HG03196 (cell line): ENCODE measurements around the gene RAB3B.

ENCODE experiments used
- ATAC-seq: cut with Tn5 transposase; IDR thresholded peaks from one replicate; pipeline ENCODE4 v1.9.1; 2021; ENCODE audit not compliant: unreplicated experiment

Gene RAB3B

GRCh38 chr1:51957618-51958017 is 32.9 kb downstream of the RAB3B start:
- no peak for ATAC-seq

DNA sequence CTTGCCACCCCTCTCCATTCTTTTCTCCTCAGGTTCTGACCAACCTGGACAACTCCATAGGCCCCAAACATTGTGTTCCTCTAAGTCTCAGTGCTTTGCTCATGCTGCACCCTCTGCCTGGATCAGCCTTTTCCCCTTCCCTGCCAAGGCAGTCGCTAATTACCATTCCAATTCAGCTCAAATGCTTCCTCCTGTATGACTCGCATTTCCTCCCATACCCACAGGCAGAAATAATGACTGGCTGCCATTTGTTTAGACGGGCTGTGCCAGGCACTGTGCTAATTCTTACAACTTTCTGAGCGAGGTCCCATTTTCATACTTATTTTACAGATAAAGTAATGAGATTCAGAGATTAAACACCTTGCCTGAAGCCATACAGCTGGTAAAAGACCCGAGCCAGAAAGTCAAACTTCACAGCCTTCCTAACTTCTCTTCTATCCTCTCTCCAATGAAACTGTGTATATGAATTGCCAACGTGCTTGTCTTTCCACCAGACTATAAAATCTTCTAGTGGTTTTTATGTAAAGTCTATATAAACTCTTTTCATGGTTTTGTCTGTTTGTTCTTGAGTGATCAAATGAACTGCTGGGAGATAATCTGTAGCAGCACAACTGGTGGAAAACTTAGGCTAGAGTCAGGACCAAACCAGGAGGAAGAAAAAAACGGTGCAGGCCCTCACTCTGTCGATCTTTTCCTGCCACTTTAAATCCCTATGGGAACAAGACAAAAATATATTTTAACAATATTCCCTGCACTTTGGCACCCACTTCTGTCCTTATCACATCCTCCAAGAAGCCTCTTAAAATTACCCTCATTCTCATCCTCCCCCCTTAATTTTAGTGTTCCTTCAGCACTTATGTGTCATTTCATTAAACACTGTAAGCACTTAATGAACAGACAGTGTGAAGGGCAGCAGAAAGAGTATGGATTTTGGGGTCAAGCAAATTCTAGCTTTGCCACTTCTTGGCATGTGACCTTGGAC is 33.7 kb downstream of the RAB3B start:
- no peak for ATAC-seq

DNA sequence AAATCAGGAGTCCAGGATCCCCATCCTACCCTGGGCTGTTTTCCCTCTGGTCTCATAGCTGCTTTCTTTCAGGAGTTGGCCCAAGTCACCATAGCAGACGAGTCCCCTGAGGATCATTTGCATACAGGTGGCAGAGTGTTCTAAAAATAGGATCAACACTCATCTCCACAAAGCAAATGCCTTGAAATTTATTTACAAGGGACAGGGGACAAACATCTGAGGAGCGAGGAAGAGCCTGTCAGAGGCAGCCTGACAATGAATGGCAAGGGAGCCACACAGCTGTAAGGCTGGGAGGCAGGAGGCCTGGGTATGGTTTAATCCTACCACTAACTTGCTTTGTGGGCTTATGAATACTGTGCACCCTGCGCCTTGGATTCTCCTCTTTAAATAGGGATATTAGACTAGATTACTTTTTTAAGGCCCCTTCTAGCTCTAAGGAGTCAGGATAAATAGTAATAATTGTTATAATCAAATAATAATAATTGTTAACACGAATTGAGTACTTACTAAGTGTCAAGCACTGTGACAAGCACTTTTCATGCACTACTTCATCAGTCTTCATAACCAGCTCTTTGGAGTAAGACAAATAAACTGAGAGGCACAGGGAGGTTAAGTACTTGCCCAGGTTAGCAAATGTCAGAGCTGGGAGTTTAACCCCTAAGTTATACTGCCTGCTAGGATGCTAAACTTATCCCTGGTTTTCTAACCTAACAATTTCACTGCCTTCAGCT is 34.5 kb downstream of the RAB3B start:
- no peak for ATAC-seq

GRCh38 chr1:51954783-51955182 is 35.7 kb downstream of the RAB3B start:
- no peak for ATAC-seq

DNA sequence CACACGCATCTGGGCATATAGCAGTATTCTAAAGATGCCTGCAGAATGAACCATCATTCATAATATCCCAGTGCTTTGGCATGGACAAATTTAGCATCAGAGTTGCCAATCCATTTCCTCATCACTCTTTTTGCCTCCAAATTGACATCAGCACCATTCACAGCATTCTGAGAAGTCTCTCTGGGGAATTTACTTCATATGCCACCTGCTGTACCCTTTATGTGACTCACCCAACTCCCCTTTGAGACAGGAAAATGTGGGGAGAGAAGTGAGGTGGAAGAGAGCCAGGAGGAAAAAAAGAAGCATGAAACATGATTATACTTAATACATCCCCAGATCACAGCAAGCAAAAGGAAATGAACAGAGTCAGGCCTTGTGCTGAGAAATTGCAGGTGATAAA is 37.4 kb downstream of the RAB3B start:
- ATAC-seq = no peak

- no peak for ATAC-seq
Measured at GRCh38 chr1:51952638-51953037, 37.9 kb downstream of the RAB3B start.

GRCh38 chr1:51950701-51951100 is 39.8 kb downstream of the RAB3B start:
- ATAC-seq = no peak

- ATAC-seq = no peak
Measured at GRCh38 chr1:51949014-51949702, 41.3 kb downstream of the RAB3B start.

DNA sequence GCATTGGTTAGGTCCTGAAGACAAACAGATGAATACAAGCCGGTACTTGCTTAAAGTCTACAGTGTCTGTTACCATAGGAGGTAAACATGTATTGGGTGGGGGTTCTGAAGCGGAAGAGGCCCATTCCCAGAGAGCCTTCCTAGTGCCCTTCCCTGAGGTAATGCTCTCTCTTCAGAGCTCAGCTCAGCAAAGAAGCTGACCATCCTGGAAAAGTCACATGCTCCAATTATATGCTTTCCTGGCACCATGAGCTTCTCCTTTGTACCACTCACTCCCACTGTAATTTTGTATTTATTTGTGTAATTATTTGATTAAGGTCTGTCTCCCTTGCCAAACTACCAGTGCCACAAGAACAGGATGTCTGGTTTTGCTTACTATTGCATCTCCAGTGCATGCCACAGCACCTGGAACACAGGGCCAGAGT is 42.0 kb downstream of the RAB3B start:
- ATAC-seq = no peak

- ATAC-seq = no peak
Measured at GRCh38 chr1:51946300-51946699, 44.2 kb downstream of the RAB3B start.

DNA sequence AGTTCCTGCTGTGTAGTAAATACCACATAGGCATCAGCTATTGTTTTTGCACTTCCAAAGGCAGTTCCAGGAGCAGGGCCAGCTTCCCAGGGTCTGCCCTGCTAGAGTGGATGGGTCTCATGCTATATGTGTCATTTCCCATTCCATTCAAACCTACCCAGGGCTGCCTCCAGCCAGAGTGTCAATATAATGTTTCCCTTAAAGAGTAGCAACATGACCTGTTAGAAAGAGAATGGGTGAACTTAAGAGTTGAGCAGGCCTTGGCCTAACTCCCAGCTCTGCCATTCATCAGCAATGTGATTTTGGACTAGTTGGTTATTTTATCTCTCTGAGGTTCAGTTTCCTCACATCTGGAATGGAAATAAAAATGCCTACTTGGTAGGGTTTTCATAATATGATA is 44.9 kb downstream of the RAB3B start:
- no peak for ATAC-seq

DNA sequence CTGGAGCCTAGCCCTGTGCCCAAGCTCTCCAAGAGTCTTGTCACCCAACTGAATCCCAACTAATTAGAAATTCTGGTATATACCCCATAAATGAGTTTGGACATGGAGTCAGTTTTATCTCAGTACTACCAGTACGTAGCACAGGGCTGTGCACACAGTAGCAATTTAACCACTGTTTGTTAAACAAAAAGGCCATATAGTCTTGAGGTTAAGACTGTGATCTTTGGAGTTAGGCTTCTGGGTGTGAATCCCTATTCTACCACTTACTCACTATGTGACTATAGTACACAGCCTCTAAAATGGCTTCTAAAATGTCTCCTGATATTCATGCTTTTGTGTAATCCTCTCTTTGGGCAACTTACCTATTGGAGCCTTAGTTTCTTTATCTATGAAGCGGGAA is 48.2 kb downstream of the RAB3B start:
- ATAC-seq = no peak

- ATAC-seq = no peak
Measured at GRCh38 chr1:51941528-51941927, 49.0 kb downstream of the RAB3B start.

GRCh38 chr1:51937112-51937511 is 53.4 kb downstream of the RAB3B start:
- no peak for ATAC-seq

DNA sequence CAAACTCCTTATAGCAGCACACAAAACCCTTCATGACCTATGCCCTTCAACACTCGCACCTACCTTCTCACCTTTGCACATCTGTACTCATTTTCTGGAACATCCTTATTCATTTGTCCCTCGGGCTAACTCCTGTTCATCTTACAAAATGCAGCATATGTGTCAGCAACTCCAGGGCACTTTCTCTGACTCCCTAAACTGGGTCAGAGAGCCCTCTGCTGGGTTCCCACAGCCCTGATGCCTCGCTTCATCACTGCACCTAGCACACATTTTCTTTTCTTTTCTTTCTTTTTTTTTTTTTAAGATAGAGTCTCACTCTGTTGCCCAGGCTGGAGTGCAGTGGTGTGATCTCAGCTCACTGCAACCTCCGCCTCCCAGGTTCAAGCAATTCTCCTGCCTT is 54.0 kb downstream of the RAB3B start:
- ATAC-seq = no peak

GRCh38 chr1:51933344-51933743 is 57.2 kb downstream of the RAB3B start:
- ATAC-seq = no peak

DNA sequence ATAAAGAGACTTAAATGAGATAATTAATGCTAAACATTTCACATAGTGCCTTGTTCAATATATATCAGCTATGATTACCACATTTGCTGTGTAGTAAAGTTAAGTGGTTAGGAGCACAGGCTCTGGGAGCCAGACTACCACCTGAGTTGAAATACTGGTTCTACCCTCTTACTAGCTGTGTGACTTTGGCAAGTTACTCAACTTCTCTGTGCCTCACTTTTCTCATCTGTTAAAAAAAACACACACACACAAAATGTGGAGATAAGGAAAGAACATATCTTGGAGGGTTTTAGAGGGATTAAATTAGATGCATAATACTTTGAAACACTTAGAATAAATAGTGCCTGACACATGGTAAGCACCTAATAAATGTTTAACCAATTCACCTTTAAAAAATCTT is 60.2 kb downstream of the RAB3B start:
- ATAC-seq = no peak

- ATAC-seq = no peak
Measured at GRCh38 chr1:51928896-51929295, 61.6 kb downstream of the RAB3B start.

- no peak for ATAC-seq
Measured at GRCh38 chr1:51927029-51927428, 63.5 kb downstream of the RAB3B start.

DNA sequence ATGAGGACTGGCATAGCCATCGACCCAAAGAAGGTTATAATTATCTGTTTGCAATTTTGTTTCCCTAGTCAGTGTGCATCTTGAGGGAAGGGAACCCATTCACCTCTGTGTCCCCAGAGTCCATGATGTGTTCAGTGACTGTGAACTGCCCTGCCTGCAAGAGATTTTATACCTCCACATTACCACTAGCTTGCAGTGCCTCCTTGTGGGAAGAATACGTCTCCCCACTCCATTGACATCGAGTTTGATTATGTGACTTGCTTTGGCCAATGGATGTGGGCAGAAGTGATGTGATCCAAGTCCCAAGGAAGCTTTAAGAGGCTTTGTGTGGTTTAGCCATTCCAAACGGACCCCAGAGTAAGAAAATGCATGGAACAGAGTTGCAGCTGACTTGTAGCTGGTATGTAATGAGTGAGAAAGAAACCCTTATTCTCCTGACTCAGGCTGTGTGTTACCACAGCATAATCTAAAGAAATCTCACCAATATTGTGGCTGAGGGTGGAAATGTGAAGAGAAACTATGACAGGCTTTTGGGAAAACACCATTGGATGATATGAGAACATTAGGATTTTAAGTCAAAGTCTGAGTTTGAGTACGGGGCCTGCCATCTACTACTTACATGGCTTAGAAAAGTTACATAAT is 64.2 kb downstream of the RAB3B start:
- ATAC-seq = no peak

- ATAC-seq = no peak
Measured at GRCh38 chr1:51924455-51924854, 66.0 kb downstream of the RAB3B start.
